Fibroblast of skin of left quadriceps (primary cell): Measurements from ENCODE around the gene KRT77.
"Not testable (repeated sequence)": the region's sequence is repeated elsewhere in the genome, so short reads cannot be mapped to it uniquely, and the experiment has no call there.

Experiments used
- DNase-seq, 2 experiments: peaks; one replicate each; pipeline ENCODE4 v3.0.0-alpha.2; 2013; ENCODE audit warnings: low read depth in 2 of 2

Gene KRT77

GRCh38 chr12:52703424-52703823, at the start of gene KRT77:
Gene KRT77, minus strand, starts transcription at chr12:52703524. Its CDS starts 90 bp downstream, at chr12:52703434.
- no peak for DNase-seq

- DNase-seq, result no peak
Observed at GRCh38 chr12:52752516-52752915, 49.2 kb upstream of the KRT77 start.

- DNase-seq, result no peak
Observed at GRCh38 chr12:52751795-52752194, 48.5 kb upstream of the KRT77 start.

GRCh38 chr12:52750532-52750931, 47.2 kb upstream of the KRT77 start:
- not testable (repeated sequence) for DNase-seq

GRCh38 chr12:52749827-52750226, 46.5 kb upstream of the KRT77 start:
- no peak for DNase-seq

GRCh38 chr12:52748578-52748977, 45.3 kb upstream of the KRT77 start:
- DNase-seq, result no peak

- no peak for DNase-seq
Observed at GRCh38 chr12:52745554-52745953, 42.2 kb upstream of the KRT77 start.

- no peak for DNase-seq
Observed at GRCh38 chr12:52744493-52745156, 41.3 kb upstream of the KRT77 start.

- DNase-seq, result no peak
Observed at GRCh38 chr12:52742822-52743457, 39.6 kb upstream of the KRT77 start.

GRCh38 chr12:52742196-52742580, 38.9 kb upstream of the KRT77 start:
- no peak for DNase-seq

GRCh38 chr12:52741375-52742195, 38.3 kb upstream of the KRT77 start:
- DNase-seq, result peak; percentile 21 to 30

GRCh38 chr12:52740584-52740983, 37.3 kb upstream of the KRT77 start:
- no peak for DNase-seq

- no peak for DNase-seq
Observed at GRCh38 chr12:52739963-52740362, 36.6 kb upstream of the KRT77 start.

- no peak for DNase-seq
Observed at GRCh38 chr12:52735816-52736632, 32.7 kb upstream of the KRT77 start.

GRCh38 chr12:52735106-52735505, 31.8 kb upstream of the KRT77 start:
- no peak for DNase-seq

GRCh38 chr12:52730793-52731192, 27.5 kb upstream of the KRT77 start:
- no peak for DNase-seq

GRCh38 chr12:52730383-52730782, 27.1 kb upstream of the KRT77 start:
- no peak for DNase-seq

- no peak for DNase-seq
Observed at GRCh38 chr12:52729147-52729546, 25.8 kb upstream of the KRT77 start.

GRCh38 chr12:52728374-52728773, 25.1 kb upstream of the KRT77 start:
- DNase-seq, result no peak

- DNase-seq, result no peak
Observed at GRCh38 chr12:52727037-52727436, 23.7 kb upstream of the KRT77 start.

GRCh38 chr12:52726451-52726850, 23.1 kb upstream of the KRT77 start:
- no peak for DNase-seq

- DNase-seq, result no peak
Observed at GRCh38 chr12:52724384-52724783, 21.1 kb upstream of the KRT77 start.
